Activated CD8-positive, alpha-beta T cell treated with anti-CD3 and anti-CD28 coated beads, Interleukin-2, amount 10 ng/mL, durations not matched to agents 7 days and 5 days (primary cell): ENCODE data around the gene SLC25A18. TPM values are rescaled to one million over a fixed set of nuclear protein-coding genes. Genes with fewer than 3 reads are reported as not detected.

ENCODE experiments used
- ATAC-seq: fragments of 150-1000 bp; cut with Tn5 transposase; one replicate; pipeline ENCODE4 v1.10.0; 2021; ENCODE audit warnings: moderate library complexity
- CTCF ChIA-PET: fragments of 350-600 bp; sonication (Branson Sonifier 250); formaldehyde crosslinking; loops from one replicate; lab custom pipeline; 2021; ENCODE audit warnings: antibody characterized with exemption; lab: Charles Lee
- POLR2A ChIA-PET: fragments of 350-600 bp; sonication (Branson Sonifier 250); formaldehyde crosslinking; loops from one replicate; lab custom pipeline; 2021; ENCODE audit warnings: antibody characterized with exemption; lab: Charles Lee
- DNase-seq: peaks from one replicate; pipeline ENCODE4 v3.0.0-alpha.2; 2020
- H3K27ac Mint-ChIP-seq: one replicate; pipeline ENCODE4 v1.8.0; 2021; ENCODE audit warnings: mild to moderate bottlenecking, mixed read lengths
- H3K27me3 Mint-ChIP-seq: one replicate; pipeline ENCODE4 v1.8.0; 2021; ENCODE audit warnings: low read depth, mixed read lengths
- H3K36me3 Mint-ChIP-seq: one replicate; pipeline ENCODE4 v1.8.0; 2021; ENCODE audit warnings: low read depth, mixed read lengths
- H3K4me1 Mint-ChIP-seq: one replicate; pipeline ENCODE4 v1.8.0; 2021; ENCODE audit warnings: low read depth, mixed read lengths
- H3K4me3 Mint-ChIP-seq: one replicate; pipeline ENCODE4 v1.8.0; 2021; ENCODE audit warnings: mild to moderate bottlenecking, mixed read lengths
- H3K9me3 Mint-ChIP-seq: one replicate; pipeline ENCODE4 v1.8.0; 2022; ENCODE audit warnings: mixed read lengths; ENCODE audit not compliant: insufficient read depth
- total RNA-seq, 2 experiments: library from RNA; stranded (reverse); gene quantifications; one replicate each; pipeline ENCODE4 v1.2.3, GENCODE V29; 2021

SLC25A18 gene
- total RNA-seq, 2 experiments from 2014 or later, result not detected

DNA sequence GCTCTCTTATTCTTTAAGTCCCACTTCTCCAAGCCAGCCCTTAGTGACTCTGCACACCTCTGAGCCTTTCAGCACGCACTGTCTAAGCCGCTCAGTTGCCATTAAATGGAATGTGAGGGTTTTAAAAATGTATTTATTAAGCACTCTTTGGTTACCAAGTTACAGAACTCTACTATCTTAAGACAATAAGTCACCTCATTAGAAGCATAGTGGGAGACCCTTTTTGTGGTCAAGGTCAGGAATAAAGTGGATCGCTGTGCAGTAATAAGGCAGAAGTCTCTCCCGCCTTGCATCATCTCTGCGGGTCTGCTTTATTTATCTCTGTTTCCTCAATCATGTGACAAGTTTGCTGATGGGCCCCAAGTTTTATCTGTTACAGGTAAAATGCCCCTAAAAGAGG lies 11.9 kb downstream of the SLC25A18 start:
- H3K4me1 Mint-ChIP-seq, result no peaks in the 10 kb centered on the region
- DNase-seq (no peak), ATAC-seq (no peak)
- H3K36me3 Mint-ChIP-seq, result no peaks in the 10 kb centered on the region
- no peaks in the 10 kb centered on the region for H3K9me3 Mint-ChIP-seq
- POLR2A ChIA-PET, result no interaction called here
- no peak overlapping the region for H3K4me3 Mint-ChIP-seq
- no peak overlapping the region for H3K27ac Mint-ChIP-seq
- H3K27me3 Mint-ChIP-seq, result no peaks in the 10 kb centered on the region
- CTCF ChIA-PET, result no interaction called here

DNA sequence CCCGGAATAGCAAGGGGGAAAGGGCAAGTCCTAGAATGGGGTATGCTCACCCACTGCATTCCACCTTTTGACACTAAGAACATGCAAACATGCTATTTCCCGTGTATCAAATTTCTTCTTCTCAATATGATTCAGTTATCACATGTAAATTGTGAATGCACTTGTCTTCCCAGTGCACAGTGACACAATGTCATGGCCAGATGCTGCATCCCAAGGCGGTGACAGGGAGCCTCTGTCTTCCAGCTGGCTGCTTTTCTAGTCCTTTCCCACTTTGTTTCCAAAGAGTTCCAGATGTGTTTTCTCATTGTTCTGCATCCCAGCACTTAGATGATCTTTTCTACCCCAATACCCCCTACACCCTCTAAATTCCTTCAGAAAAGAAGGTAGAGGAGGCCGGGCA lies 12.4 kb downstream of the SLC25A18 start:
- Mint-ChIP-seq H3K9me3 (no peaks in the 10 kb centered on the region), H3K36me3 (no peaks in the 10 kb centered on the region), H3K4me3 (no peak overlapping the region), H3K27me3 (no peaks in the 10 kb centered on the region), H3K27ac (no peak overlapping the region), H3K4me1 (no peaks in the 10 kb centered on the region)
- ChIA-PET POLR2A (no interaction called here), CTCF (no interaction called here)
- no peak for DNase-seq
- no peak for ATAC-seq

GRCh38 chr22:17576470-17576869 lies 13.2 kb downstream of the SLC25A18 start:
- Mint-ChIP-seq H3K4me1 (no peaks in the 10 kb centered on the region), H3K36me3 (no peaks in the 10 kb centered on the region), H3K27me3 (no peaks in the 10 kb centered on the region), H3K9me3 (no peaks in the 10 kb centered on the region), H3K4me3 (no peak overlapping the region), H3K27ac (no peak overlapping the region)
- ATAC-seq, result no peak
- ChIA-PET CTCF (no interaction called here), POLR2A (no interaction called here)
- no peak for DNase-seq

GRCh38 chr22:17578136-17578754 lies 14.9 kb downstream of the SLC25A18 start:
- Mint-ChIP-seq H3K9me3 (no peaks in the 10 kb centered on the region), H3K27ac (no peak overlapping the region), H3K4me1 (no peaks in the 10 kb centered on the region), H3K4me3 (no peak overlapping the region), H3K27me3 (no peaks in the 10 kb centered on the region), H3K36me3 (no peaks in the 10 kb centered on the region)
- ChIA-PET CTCF (no interaction called here), POLR2A (no interaction called here)
- no peak for ATAC-seq
- no peak for DNase-seq

GRCh38 chr22:17579535-17579981 lies 16.3 kb downstream of the SLC25A18 start:
- DNase-seq (no peak), ATAC-seq (no peak)
- no peaks in the 10 kb centered on the region for H3K4me1 Mint-ChIP-seq
- CTCF ChIA-PET, result no interaction called here
- H3K36me3 Mint-ChIP-seq, result no peaks in the 10 kb centered on the region
- H3K4me3 Mint-ChIP-seq, result no peak overlapping the region
- H3K9me3 Mint-ChIP-seq, result no peaks in the 10 kb centered on the region
- no peaks in the 10 kb centered on the region for H3K27me3 Mint-ChIP-seq
- H3K27ac Mint-ChIP-seq, result no peak overlapping the region
- POLR2A ChIA-PET, result no interaction called here

DNA sequence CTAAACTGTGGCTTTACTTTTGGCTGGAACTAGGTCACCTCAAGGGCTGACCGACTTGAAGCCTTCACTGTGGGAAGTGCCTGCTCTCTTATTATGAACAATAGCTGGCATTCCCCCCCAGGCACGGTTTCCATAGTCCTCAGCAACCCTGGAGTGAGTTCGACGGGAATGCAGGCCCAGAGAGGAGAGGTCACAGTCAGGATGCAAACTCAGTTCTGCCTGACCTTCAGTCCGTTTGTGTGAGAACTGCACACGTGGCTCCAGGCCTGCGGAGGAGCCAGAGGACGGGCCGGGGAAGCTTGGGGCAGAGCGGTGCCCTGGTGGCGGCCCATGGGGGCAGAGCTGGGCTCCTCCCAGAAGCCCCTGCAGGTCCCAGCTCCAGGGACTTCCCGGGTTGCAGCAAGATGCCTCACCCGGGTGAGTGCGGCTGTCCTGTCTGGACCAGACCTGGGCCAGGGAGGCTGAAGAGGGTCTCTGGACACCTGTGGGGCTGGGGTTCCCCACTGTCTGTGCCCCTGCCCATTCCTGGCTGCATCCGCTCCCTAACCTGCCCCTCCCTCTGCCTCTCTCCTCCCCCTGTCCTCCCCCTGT lies 17.2 kb downstream of the SLC25A18 start:
- ChIA-PET POLR2A (no interaction called here), CTCF (no interaction called here)
- Mint-ChIP-seq H3K4me1 (no peaks in the 10 kb centered on the region), H3K9me3 (no peaks in the 10 kb centered on the region), H3K27ac (no peak overlapping the region), H3K4me3 (no peak overlapping the region), H3K27me3 (no peaks in the 10 kb centered on the region), H3K36me3 (no peaks in the 10 kb centered on the region)
- no peak for ATAC-seq
- DNase-seq, result no peak

GRCh38 chr22:17581056-17581455 lies 17.8 kb downstream of the SLC25A18 start:
- no peaks in the 10 kb centered on the region for H3K9me3 Mint-ChIP-seq

GRCh38 chr22:17581631-17582030 lies 18.3 kb downstream of the SLC25A18 start:
- Mint-ChIP-seq H3K4me3 (no peak overlapping the region), H3K4me1 (no peaks in the 10 kb centered on the region), H3K27me3 (no peaks in the 10 kb centered on the region), H3K36me3 (no peaks in the 10 kb centered on the region), H3K9me3 (no peaks in the 10 kb centered on the region), H3K27ac (no peak overlapping the region)
- no peak for ATAC-seq
- DNase-seq, result no peak
- POLR2A ChIA-PET, result no interaction called here
- CTCF ChIA-PET, result interaction anchor here (1.2 kb wide), 1 partner anchor 10 kb away, joined by 4 read pairs; no protein-coding TSS in a partner anchor

More at GRCh38 chr22:17581056-17581455, 17.8 kb downstream of the SLC25A18 start:
- Mint-ChIP-seq H3K36me3 (no peaks in the 10 kb centered on the region), H3K4me1 (no peaks in the 10 kb centered on the region), H3K4me3 (no peak overlapping the region), H3K27me3 (no peaks in the 10 kb centered on the region), H3K27ac (no peak overlapping the region)
- ATAC-seq (no peak), DNase-seq (no peak)
- ChIA-PET CTCF (interaction anchor here (1.2 kb wide), 1 partner anchor 10 kb away, joined by 4 read pairs; no protein-coding TSS in a partner anchor), POLR2A (no interaction called here)

DNA sequence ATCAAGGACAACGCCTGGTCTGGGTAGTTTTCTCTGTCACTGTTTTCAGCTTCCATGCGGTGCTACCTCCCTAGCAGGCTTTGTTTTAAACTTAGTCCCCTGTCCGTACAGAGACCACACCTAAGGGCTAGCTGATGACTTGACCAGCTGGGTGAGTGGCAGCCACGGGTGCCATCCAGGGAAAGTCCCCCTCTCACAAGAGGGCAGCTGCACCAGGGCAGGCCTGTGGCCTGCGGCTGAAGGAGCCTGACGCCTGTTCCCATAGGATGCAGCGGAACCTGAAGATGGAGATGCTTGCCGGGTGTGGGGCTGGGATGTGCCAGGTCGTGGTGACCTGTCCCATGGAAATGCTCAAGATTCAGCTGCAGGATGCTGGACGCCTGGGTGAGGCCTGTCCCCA lies 19.9 kb downstream of the SLC25A18 start:
- Mint-ChIP-seq H3K4me1 (no peaks in the 10 kb centered on the region), H3K4me3 (no peak overlapping the region), H3K27ac (no peak overlapping the region), H3K36me3 (no peaks in the 10 kb centered on the region), H3K9me3 (no peaks in the 10 kb centered on the region), H3K27me3 (no peaks in the 10 kb centered on the region)
- ATAC-seq (no peak), DNase-seq (no peak)
- ChIA-PET CTCF (no interaction called here), POLR2A (no interaction called here)

DNA sequence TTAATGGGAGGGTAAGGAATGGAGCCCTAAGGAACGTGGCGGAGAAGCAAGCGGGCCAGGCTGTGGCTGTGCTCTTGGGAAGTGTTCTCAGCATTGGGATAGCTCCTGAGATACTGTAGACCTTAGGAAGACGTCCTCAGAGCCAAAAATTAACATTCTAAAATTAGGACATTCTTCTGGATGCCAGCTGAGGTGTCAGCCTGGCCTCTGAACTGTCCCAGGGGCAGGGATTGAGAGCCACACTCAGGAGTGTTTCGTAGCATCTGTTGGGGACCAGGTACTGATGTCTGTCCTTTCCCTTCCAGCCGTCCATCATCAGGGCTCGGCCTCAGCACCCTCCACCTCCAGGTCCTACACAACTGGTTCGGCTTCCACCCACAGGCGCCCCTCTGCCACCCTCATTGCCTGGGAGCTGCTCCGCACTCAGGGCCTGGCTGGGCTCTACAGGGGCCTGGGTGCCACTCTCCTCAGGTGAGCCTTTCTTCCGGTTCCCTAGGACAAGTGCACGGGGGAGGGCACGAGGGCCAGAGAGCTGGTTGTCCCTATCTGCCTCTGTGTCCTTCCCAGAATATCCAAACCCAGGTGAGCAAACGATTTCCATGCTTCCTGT lies 23.6 kb downstream of the SLC25A18 start:
- ChIA-PET POLR2A (no interaction called here), CTCF (no interaction called here)
- DNase-seq (no peak), ATAC-seq (no peak)
- Mint-ChIP-seq H3K36me3 (peaks cover 15% of the 10 kb centered on the region), H3K9me3 (no peaks in the 10 kb centered on the region), H3K4me1 (no peaks in the 10 kb centered on the region), H3K27me3 (no peaks in the 10 kb centered on the region), H3K27ac (no peak overlapping the region), H3K4me3 (no peak overlapping the region)

DNA sequence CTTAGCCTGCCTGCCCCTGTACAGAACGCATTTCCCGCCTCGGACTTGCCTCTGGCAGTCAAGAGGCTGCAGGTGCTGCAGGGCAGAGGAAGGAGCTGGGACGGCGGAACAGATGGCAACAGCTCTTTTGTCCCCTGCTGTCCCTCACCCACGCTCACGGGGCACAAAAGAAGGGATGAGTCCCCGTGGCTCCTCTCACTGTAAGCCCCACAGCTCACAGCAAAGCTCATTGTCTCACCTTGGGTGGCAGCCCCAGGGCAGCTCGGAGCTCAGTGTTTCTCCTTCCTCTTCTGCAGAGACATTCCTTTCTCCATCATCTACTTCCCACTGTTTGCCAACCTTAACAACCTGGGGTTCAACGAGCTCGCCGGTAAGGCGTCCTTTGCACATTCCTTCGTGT lies 24.3 kb downstream of the SLC25A18 start:
- DNase-seq, result no peak
- H3K9me3 Mint-ChIP-seq, result no peaks in the 10 kb centered on the region
- H3K4me1 Mint-ChIP-seq, result no peaks in the 10 kb centered on the region
- peaks cover 22% of the 10 kb centered on the region for H3K36me3 Mint-ChIP-seq
- POLR2A ChIA-PET, result no interaction called here
- H3K27me3 Mint-ChIP-seq, result no peaks in the 10 kb centered on the region
- ATAC-seq, result no peak
- H3K27ac Mint-ChIP-seq, result no peak overlapping the region
- CTCF ChIA-PET, result no interaction called here
- no peak overlapping the region for H3K4me3 Mint-ChIP-seq

- POLR2A ChIA-PET, result no interaction called here
- Mint-ChIP-seq H3K4me3 (no peak overlapping the region), H3K4me1 (no peaks in the 10 kb centered on the region)
Observed at GRCh38 chr22:17588606-17589005, 25.3 kb downstream of the SLC25A18 start.

More at GRCh38 chr22:17588606-17589005, 25.3 kb downstream of the SLC25A18 start:
- ATAC-seq (no peak), DNase-seq (no peak)
- H3K27me3 Mint-ChIP-seq, result no peaks in the 10 kb centered on the region
- H3K36me3 Mint-ChIP-seq, result peaks cover 29% of the 10 kb centered on the region
- CTCF ChIA-PET, result no interaction called here
- H3K27ac Mint-ChIP-seq, result no peak overlapping the region
- no peaks in the 10 kb centered on the region for H3K9me3 Mint-ChIP-seq
